SKM-1 (cell line): Measurements from ENCODE around the gene TMEM182.

ENCODE experiments used
- DNase-seq: peaks from one replicate; lab custom pipeline; 2025; ENCODE audit not compliant: unreplicated experiment; lab: John Stamatoyannopoulos, UW

The TMEM182 gene, protein sequence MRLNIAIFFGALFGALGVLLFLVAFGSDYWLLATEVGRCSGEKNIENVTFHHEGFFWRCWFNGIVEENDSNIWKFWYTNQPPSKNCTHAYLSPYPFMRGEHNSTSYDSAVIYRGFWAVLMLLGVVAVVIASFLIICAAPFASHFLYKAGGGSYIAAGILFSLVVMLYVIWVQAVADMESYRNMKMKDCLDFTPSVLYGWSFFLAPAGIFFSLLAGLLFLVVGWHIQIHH

DNA sequence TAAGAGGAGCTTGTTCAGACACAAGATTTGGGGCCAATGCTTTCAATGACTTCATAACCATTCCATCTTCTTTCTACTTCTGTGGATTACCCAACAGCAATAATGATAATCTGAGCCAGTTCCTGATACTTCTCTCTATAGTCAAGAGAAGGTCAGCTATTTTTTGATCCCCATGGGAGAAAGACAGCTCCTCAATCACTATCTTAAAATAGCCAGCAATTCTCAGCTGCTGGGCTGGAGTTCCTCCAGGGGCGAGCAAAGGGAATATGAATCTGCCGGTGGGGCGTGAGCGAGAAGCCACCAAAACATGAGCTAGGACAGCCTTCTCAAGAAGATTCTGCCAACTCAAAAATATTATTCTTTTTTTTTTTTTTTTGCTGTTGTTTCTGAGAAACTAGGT is at the start of gene TMEM182:
TSS of gene TMEM182 (plus strand) at position 269 of the 400 bp plus-strand sequence. CDS start 187 bp downstream, outside the sequence.
- no peak for DNase-seq

DNA sequence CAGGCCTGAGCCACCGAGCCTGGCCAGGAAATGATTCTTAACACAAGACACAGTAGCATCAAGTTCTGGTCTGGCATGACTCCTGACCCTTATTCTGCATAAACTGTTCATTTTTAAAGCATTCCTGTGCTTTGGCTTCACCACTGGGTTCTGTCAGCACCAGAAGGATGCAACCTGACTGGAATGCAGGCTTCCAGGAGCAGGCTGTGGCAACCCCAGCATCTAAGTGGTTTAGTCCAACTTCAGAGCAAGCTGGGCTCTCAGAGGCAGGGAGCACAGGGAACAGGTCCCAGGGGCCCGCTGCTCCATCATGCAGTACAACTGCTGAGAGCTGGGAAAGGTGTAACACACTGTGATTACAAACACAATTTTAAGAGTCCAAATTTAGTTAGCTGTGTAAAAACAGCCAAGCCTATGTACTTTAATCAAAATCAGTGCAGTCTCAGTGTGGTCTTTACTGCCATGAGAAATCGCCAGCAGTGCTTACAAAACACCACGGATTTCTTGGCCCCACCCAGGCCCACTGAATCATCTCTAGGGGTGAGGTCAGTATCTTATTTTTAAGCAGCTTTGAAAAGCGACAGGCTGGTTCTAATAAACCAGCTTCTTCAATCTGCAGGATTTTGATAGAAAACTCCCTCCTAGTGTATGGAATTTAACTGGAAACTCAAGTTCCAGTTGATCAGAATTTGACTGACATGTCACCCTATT is 44.4 kb upstream of the TMEM182 start:
- no peak for DNase-seq

DNA sequence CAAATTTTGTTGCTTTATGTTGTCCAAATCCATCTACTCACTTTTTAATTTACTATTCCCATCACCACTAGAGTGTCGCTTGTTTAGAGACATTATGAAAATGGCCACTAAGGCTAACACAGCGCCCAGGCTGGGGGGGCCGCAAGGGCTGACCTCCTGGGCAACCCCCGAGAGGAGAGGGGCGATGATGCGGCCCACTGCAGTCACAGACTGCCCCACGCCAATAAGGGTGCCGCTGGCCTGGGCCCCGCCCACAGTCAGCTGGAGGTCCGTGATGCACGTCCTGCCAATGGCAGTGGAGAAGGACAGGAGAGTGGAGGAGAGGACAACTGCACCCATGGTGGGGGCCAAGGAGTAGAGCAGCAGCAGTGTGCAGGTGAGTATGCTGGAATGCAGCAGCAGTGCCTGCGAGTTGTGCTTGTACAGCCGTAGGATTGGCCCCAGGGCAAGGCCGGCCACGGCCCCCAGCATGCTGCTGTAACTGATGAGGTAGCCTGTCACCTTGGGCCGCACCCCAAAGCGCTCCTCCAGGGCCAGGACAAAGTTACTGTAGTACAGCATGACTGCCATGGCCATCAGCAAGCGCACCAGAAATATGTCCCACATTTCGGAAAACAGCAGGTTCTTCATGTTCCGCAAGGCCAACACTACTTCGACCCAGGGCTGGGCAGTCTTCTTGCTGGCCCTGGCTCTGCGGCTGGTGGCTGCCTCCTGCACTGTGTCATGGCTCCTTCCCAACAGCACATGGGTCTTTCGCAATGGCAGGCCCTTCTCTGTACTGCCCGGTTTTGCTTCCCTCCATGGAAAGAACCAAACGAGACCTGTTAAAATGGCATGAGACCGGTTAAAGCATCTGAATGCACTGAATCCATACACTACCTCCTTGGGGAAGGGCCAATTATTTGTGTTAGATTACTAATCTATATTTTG is 43.2 kb upstream of the TMEM182 start:
- no peak for DNase-seq

DNA sequence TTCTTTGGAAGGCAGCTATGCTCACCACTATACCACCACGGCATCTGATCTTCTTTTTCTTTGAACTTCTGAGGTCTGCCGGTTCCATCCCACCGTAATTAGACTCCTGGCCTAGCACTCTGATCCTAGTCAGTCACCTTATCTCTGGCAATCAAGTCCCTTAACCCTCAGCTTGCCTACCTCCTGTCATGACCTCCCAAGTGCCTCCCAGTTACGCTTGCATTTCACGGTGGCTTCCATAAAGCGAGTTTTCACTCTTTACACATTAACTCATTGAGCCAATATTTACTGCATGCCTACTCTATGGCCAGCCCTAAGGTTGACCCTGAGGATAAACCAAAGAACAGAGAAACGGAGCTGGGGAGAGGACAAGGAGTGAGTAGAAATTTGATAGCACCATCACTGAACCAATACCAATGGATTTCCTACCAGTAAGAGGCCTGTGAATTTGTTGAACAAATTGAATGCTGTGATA is 37.8 kb upstream of the TMEM182 start:
- no peak for DNase-seq

DNA sequence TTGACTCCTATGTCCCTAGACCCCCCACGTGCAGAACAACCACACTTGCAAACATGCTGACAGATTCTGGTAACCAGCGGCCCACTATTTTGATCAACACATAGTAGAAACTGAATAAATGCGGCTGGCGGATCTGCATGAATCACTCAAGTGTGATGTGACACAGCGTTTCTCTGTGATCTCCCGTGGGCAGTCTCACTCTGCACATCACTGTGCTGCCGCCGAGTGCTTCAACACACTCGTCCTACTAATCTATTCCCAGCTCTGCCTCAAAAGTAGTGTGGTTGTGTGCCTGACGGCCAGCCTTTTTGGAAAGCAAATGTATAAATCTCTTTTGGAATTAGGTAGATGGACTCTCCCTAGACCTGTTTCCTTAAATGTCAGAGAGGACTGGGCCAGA is 37.3 kb upstream of the TMEM182 start:
- no peak for DNase-seq

DNA sequence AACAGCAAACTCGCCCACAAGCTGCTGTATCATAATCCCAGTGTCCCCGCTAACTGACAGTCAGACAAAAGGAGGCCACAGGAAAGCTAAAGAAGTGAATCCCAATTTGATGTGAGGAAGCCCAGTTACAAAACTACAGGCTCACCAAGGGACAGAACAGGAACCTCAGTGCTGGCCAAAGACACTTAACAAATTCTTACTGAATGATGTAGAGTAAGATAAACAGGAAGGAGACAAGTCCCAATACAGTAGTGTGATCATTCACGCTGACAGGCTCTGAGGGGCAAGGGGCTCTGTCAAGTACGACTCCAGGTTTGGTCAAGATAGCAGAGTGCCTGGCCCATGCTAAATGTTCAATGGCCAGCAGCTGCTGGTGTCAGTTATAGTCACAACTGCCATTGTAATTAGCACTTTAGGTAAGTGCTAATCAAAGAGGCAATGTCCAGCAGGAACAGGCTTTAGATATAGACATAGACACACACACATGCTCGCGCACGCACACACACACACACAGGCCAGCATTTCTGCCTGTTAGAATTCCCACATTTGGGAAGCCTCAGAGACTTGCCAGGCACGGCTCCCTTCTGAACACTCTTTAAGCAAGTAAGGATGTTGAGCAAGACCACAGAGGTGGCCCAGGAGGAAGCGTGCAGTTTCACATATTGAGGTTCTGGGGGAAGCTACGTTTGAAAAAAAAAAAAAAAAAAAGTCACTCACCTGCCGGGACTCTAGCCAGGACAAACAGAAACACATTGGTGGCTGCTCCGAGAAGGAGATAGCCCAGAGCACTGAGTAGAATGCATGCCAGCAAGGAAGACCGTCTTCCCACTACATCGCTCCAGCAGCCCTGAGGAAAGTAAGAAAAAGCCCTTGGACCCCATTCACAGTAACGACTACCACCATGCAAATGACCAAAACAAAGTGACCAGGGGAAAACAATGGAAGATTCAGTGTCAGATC is 35.4 kb upstream of the TMEM182 start:
- DNase-seq: no peak

DNA sequence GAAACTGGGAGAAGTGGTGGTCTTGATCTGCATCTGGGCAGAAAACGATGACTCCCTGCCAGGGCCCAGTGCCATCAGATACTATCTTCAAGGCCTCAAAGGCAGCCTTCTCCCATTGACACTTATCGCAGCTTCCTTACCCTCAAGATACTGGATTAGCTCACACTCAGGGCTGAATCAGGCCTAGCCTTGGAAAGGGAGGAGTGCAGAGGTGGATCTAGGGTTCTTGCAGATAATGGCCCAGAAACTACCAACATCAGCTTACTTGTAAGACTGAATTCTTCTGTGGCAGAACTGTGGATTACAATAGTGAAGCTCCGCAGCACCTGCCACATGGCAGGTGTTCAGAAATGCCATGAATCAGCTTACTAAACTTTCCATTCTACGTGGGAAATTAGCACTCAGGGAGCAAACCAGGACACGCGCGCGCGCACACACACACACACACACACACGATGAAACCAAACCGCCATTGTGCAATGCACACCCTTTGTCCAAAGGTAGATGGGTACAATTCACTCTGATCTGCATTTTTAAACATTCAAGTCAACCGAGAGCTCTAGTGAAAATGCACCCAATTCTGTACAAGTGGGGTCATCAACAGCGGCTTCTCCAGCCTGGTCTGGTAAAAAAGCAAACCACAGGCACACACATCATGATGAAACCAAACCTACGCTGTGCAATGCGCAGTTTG is 26.3 kb upstream of the TMEM182 start:
- DNase-seq: no peak

DNA sequence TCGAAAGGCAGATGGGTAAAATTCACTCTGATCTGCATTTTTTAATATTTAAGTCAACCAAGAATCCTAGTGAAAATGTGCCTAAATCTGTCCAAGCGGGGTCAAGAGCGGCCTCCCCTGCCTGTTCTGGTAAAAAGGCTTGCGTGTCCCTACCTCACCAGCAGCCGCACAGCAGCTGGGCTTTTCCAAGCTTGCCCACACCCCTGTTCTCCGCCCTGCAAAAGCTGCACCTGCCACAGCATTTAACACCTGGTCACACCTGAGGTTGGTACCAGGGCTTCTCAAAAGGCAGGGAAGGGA is 25.8 kb upstream of the TMEM182 start:
- DNase-seq: no peak

DNA sequence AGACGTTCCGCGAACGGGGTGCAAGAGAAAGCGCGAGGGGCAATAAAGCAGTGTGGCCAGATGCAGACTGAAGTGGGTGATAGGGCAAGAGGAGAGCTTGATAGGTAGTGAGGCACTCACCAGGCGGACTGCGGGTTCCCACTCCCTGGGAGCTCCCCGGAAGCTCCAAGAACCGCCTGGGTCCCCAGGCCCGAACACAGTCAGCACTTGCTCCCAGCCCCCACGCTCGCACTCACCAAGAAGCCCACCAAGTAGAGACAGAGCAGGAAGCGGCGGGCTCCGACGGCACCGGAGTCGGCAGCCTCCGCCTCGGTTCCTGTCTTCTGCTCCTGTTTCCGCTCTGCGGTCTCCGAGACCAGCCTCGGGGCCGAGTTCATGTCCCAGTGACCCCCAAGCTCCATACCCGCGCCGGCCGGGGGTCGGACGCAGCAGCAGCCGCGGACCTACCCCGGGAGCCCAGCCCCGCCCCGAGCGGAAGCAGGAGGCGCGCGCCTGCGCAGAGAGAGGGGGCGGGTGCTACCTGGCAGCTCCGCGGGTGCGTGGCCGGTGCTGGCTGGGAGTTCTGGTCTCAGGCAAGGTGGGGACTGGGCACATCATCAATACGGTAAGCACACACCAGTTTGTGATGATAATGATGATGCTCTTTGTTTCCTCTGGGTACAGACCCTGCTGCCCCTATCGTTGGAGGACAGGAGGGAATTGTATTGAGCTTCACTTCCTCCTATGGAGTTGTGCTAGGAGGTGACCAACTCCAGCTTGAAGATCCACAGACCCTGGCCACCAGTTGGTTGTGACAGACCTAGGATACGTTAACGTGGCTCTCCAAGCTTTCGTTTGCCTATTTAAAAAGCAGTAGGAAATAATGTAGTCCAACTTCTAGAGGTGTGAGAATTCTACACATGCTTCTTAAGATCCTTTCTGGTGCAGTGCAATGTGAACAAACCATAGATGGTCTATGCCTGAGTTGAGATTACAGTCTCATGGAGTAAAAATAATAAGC is 25.1 kb upstream of the TMEM182 start:
- DNase-seq: peak; percentile 48

DNA sequence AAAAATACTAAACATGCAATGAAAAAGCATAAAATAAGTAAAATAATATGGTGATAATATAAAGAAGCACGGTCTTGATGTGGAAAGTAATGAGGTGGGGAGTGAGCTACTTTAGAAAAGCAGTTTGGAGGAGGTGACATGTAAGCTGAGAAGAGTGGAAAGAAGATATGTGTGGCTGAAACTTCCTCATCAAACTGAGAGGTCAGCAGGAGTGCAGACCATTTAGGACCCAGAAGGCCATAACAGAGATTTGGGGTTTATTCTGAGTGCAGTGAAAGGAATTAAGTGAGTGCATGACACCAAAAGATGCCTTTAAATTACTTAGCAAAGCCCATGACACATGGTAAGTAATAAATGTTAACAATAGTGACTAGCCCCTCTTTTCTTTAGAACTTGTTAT is 24.4 kb upstream of the TMEM182 start:
- DNase-seq: no peak

DNA sequence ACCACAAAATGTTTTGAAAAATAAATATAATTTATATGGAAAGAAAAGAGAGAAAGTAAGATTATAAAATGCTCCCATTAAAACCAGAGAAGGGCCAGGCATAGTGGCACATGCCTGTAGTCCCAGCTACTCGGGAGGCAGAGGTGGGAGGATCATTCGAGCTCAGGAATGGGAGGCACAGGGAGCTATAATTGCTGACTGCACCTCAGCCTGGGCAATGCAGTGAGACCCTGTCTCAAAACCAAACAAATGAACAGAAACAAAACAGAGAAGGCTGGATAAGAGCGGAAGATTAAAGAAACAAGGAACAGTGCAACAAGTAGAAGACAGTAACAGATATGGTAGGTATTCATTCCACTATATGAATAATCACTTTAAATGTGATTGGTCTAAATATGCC is 18.6 kb upstream of the TMEM182 start:
- DNase-seq: no peak

DNA sequence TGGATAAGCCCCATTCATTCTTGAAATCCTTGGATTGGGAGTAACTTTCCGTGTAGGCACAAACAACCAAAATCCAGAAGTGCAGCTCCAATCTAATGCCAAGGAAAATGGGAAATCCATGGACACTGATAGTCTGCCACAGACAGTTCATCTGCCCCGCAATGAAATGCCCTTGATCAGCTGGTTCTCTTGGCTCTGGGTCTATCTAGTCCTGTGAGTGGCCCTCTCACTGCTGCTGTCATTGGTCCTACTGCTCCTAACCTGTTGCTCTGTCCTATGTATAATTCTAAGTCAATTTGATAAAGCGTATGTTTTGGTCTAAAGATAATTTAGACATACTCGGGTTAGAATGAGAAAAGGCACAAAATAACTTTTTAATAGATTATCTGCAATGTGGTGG is 13.7 kb upstream of the TMEM182 start:
- DNase-seq: no peak

DNA sequence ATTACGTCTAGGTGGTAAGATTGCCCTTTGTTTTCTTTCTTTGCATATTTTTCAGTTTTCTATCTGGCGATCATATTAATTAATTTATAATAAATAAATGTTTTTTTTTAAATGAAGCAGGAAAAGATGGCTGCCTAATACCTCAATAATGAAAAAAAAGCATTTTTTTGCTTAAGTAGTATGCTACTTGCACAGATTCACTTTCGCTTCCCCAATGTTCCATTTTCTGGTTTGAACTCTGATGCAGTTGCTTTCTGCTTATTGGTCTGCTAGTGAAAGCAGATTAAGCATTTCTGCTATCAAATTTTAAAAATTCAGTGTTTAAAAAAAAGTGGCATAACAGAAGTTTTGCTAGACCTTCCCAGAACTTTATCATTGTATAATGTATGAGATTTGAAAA is 11.9 kb upstream of the TMEM182 start:
- no peak for DNase-seq

DNA sequence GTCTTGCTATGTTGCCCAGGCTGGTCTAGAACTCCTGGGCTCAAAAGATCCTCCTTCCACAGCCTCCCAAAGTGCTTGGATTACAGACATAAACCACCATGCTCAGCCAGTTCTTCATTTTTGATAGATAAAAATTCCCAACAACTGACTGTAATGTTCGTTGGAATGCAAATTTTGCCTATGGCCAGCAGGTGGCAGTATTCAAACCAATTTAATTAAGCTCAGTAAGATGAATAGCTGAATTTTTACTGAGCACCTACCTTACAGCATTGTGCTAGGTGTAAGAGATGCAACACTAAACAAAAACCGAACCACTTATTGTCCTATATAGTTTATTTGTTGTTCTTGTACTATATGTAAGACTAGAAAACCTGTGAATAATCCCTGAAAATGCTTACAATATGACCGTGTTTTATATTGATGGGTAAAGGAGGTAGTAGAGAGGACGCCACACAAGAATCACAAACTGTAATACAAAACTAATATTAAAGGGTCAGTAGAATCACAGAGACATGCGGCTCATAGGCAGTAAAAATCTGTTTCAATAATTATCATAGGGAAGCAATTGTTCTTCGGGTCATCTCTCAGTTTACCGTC is 8.2 kb upstream of the TMEM182 start:
- DNase-seq: peak; percentile 10

DNA sequence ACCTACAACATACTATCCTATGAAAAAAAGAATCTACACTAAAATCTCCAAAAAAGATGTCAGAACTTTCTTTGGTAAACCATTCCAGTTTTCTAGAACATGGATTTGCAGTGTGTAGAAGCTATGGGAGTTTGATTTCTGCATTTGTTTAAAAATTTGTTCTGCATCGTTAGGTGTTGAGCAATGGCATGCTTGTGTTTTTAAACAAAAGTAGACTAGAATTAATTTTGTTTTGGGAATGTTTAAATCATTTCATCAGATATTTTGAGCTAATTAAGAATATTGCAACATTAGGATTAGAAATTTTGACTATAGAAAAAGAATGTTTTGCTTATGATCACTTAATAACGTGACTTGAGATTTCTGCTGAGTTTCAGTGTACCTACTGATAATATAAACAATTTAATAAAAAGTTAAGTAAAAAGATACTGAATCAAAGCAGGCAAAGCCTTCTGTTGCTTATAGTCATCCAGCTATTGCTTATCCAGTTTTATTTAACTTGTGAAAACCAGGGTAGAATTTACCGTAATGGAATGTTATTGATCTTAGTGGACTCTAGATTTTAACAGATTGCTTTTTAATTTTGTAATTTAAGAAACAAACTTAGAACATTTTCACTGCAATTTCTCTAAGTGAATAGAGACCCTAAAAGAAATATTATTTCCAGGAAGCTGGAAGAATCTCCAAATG is 7.2 kb upstream of the TMEM182 start:
- no peak for DNase-seq

DNA sequence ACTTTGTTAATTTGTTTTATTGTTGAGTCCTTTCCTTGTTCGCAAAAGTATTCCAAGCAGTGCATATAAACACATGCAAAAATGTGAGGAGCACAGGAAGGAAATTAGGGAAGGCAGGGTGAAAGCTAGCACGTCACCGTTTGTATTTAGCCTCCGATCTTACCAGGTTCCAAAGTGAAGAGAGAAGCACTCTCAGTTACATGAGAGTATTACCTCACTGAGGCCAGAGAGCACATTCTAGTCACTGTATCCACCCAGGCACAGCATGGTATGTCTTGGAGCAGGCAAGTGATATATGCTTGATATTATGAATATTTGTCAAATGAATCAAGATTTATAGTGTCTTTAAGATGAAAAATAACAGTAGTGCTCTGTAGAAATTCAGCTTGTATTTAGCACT is 6.5 kb upstream of the TMEM182 start:
- no peak for DNase-seq

DNA sequence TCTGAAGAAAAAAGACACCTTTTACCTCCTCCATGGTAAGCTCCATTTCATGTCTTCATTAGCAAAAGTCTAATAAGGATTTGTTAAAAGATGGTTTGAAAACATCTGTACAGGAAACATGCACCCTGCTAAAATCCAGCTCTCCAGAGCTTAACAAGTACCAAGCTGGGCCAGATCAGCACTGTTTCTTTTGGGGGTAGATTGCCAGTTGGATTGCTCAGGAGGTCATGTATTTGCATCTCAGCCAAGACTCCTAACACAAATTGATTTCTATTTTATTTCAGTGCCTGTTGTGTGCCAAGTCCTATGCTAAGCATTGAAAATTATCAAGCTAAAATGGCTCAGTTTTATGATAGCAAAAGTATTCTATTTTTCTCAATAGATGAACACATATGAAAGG is 3.4 kb upstream of the TMEM182 start:
- DNase-seq: no peak

DNA sequence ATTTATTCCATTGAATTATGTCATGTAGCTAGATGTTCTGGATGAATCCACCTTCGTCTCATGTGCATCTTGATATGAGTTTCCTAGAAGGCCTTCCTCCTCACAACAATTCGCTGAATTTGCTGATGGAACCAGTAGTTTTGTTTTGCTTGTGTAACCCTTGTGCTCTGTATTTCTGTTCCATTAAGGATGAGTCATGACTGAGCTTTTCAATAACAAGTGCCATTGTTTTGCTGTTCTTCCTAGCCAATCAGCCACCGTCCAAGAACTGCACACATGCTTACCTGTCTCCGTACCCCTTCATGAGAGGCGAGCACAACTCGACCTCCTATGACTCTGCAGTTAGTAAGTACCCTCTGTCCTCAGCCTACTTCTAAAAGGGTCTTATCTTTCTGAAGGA is 2.3 kb downstream of the TMEM182 start:
- no peak for DNase-seq
